GM12874 (cell line): ENCODE results near the gene SCN5A.

Experiments
- CTCF ChIP-seq: IDR thresholded peaks from 2 replicates; pipeline ENCODE4 v1.5.1; 2011; ENCODE audit warnings: low read depth, mild to moderate bottlenecking, control low read depth, low read length, moderate library complexity; ENCODE audit not compliant: insufficient read depth

The SCN5A gene

GRCh38 chr3:38544926-38545325 is 104.6 kb downstream of the SCN5A start:
- TF ChIP-seq CTCF, result no peak

DNA sequence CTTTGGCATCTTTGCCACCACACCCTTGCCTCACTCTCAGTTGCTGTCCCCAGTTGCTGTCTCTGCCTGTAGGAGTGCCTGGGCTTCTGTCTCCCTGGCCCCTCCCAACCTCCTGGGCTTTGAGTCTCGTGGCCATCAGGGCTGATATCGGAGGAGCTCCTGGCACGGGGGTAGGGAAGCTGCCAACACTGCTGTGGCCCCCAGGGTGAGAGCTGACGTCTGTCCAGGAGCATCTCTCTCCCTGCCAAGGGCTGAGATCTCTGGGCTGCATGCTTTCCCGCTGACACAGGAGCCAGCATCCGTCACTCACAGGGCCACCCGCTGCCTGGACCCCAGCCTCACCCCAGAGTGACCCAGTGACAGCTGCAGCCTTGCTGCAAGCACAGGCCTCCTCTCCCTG is 105.9 kb downstream of the SCN5A start:
- no peak for TF ChIP-seq CTCF

DNA sequence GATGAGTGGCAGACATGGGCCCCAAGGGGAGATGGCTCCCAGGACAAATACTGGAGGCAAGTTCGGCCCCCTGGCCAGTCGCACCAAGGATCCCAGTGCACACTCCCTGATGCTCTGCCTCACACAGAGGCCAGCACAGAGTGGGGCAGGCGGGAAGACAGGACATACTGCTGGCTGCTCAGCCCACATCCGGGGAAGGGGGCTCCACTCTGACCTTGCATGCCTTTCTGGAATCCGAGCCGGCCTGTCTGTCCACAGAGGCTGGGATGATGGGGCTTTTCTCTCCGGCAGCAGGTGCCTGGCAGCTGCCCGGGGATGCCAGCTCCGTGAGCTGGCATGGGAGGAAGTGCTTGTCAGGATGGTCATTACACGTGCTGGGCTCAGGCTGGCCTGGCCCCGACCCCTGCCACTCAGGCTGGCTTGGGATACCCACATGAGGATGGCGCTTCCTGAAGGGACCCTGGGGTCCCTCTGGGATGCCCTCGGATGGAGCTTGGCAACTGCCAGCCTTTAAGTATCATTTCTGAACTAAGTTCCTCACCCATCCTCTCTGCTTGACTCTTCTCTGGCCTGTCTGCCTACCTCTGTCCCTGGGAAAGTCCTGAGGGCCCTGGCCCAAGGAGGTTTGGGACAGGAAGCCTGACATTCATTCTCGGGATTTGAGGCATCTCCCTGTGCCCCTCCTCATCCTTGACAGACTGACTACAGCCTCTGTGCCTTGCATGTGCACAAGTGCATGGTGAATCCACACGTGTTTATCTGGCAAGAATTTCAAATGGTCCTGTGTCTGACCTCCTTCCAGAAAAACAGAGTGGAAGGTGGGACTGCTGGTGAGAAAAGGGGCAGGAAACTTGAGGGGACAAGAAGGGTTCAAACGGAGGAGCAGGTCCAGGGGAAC is 106.8 kb downstream of the SCN5A start:
- no peak for TF ChIP-seq CTCF

- TF ChIP-seq CTCF, result no peak
Measured at GRCh38 chr3:38541806-38542205, 107.7 kb downstream of the SCN5A start.

DNA sequence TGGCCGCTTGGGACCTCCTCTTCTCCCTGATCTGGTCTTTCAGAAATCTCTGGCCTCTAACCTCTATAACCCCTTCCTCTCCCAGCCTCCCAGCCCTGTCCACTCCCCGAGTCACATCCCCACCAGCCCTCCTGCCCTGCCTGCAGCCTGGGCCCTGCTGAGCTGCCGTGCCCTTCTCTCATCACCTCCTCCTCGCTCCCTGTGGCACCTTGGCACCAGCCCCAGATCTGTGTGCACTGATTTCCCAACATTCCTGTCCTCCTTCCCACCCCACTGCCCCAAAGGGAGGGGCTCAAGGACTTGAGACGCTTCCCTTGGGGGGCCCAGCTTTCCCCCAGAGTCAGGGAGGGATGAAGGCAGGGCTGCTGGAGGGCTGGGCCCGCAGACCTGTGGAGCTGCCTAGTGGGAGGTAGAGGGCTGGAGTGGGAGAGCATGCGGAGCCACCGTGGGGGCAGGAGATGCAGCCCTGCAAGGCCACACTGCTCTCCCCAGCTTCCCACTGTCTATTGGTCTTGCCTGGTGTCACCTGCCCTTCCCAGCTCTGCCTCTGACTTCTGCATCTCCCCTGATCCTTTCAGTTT is 110.6 kb downstream of the SCN5A start:
- no peak for TF ChIP-seq CTCF

DNA sequence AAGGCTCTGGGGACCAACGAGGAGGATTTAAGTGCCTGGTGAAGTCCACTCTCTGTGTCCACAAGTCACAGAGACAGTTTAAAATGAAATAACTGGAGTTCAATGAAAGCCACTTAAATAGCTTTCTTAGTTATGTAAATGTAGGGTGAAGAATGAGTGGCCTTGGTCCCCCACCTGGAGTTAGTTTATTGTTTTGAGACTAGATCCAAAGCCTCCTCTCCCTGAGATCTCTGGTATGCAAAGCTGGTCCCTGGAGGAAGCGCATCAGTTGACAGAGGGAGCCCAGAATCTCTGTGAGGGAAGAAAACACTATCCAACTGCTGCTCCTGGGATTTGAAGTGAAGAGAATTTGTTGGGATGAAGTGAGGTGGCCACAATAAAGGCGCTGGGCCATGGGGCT is 112.8 kb downstream of the SCN5A start:
- TF ChIP-seq CTCF, result no peak

DNA sequence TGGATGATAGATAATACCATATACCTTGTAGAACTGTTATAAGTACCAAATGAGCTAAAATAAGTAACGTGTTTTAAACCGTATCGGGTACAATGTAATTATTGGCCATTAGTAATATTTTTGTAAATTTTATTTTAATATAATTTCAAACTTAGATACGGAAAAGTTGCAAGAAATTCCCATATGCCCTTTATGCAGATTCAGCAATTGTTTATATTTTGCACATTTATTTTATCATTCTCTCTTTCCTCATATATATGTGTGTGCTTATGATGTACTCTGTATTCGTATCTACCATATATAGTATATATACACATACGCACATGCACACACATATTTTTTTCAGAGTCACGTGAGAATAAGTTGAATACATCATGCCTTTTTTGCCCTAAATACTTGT is 114.9 kb downstream of the SCN5A start:
- no peak for TF ChIP-seq CTCF
